GM19238 (cell line): ENCODE results near the gene KCNT2.

Experiments used
- DNase-seq: peaks from one replicate; pipeline ENCODE4 v3.0.0; 2011; ENCODE audit warnings: low spot score; ENCODE audit not compliant: insufficient read length

The KCNT2 gene

DNA sequence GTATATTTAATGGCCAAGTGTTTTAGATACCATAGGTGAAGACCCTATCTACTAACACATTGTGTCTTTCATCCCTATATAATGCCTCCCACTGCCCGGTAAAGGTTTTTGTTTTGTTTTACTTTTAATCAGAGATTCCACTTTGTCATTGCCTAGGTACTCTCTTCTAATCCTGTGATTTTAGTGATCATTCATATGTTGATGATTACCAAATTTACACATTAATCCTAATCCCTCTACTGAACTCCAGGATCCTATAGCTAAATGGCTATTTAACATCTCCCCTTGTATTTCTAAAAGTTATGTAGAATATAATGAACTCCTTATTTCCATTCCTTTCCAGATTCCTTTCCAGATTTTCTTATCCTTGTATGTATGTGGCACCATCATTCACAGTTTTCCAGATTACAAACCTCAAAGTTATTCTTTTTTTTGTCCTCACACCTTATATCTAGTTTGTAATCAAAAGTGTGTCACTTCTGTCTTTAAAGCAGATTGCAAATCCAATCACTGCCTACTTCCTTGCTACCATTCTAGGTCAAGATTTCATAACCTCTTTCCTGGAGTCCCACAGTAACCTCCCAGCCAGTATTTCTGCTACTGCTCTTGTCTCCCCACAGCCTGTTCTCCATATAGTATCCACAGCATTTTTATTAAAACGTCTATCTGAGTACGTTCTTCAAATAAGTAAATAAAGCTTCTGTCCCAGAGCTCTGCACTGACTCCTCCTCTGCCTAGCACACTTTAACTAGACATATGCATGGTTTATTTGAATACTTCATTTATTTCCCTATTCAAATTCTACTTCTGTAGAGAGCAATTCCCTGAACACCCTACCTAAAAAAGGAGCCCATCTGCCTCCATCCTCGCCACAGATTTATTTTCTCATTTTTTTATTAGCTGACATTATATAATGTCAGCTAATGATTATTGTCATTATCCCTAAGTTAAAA is 157.8 kb downstream of the KCNT2 start:
- DNase-seq, result no peak

DNA sequence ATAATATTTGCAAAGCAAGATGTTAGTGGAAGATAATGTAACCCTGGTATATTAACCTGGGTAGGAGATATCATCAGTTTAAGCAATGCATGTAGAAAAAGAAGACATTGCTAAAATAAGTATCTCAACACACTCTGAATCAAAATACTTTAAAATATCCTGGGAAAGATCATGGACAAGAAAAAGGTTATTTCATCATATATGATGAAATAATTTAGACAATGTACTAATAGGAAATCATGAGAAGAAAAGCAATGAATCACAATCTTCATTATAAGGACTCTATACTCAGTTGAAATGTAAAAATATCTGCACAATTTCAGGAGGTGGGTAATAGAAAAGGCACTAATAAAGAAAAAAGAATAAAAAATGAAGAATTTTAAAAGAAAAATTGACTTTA is 158.8 kb downstream of the KCNT2 start:
- DNase-seq, result no peak

DNA sequence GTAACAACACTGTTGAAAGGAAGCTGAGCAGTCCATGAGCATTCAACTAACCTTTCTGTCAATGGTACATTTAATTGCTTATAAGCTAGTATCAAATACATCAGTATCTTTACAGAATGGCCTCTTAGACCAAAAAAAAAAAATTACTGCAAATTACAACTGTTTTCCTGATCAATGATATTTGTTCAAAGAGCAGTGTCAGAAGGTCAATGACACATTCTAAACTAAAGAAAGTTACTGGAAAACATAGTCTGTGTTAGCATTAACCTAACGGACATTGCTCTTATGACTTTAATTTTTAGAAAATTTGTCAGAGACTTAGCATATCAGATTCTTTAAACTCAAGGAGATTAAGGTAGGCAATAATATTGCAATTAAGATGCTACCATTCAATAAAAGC is 162.5 kb downstream of the KCNT2 start:
- DNase-seq, result no peak

DNA sequence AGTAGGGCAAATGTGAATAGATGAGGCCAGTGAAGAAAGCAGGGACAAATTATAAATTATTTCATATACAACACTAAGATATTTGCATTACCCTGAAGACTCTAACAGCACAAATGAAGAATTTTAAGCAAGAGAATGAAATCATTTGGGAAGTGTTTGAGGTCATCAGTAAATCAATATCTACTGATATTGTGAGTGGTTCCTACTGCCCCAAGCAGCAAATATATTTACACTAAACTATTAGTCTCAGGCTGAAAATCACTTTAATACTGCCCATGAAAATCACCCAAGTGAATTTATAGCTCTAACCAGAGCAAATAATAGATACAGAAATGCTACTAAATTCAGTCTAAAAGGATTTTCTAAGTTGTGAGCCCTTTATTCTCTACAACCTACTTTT is 163.6 kb downstream of the KCNT2 start:
- DNase-seq, result no peak

DNA sequence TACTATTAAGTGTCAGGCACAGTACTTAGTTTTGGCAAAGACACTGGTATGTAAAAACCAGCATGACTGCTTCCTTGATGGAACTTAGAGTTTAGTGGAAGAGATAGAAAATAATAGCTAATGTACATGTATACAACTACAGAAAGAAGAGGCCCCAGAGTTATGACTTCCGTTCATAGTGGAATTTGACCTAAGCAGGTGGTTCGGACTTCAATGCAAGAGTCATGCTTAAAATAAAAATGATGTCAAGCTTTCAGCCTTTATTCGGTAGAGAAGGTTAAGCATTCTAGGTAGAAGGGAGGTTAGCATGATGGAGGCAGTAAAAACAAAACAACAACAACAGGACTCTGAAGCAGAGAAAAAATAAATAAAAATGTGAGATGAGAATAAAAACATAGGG is 165.9 kb downstream of the KCNT2 start:
- no peak for DNase-seq

DNA sequence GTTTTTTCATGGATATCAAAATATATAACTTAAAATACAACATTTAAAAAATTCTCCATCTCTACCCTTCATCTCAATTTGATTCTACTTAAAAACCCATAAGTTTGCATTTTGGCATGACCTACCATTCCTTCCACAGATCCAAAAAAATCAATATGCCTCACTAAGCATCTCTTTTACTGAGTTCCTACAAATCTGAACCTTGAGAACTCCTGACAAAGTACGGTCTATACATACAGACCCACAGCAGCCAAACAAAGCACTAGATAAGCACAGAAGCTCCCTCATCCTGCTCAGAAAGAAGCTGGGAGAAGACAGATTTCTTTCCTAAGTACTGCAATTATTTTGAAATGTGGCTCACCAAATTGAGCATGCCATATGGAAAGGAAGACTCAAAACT is 167.5 kb downstream of the KCNT2 start:
- no peak for DNase-seq

DNA sequence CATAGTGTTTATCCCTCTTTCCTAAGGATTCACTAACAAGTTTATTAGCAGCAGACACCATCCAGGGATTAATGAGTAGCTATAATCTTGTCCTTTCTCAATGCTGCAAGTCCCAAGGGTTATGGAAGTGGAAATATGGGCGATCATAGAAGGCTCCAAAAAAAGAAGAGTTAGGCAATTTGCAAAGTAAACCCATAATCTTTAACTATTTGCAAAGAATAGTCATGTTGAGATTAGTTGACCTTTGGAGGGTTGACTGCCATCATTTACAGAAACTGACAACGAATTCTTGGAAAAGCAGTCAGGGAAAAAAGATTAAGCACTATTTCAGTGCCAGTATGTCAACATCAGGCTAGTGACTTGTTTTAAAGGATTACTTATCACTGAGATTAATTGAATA is 169.9 kb downstream of the KCNT2 start:
- DNase-seq, result no peak

DNA sequence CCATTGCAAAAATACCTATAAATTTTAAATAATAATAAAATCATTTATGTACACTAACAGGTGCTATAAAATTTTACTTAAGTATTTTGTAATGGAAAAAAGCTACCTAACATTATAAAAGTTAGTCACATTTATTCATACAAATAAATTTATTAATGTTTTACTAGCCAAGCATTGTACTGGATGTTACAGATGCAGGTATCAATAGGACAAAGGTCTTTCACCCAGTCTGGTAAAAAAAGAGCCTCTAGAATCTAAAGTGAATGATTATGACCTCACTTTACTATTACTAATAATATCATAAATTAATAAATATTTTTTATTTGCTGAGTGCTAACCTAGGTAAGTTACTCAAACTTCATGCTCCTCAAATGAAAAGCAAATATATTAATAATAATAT is 170.6 kb downstream of the KCNT2 start:
- no peak for DNase-seq

DNA sequence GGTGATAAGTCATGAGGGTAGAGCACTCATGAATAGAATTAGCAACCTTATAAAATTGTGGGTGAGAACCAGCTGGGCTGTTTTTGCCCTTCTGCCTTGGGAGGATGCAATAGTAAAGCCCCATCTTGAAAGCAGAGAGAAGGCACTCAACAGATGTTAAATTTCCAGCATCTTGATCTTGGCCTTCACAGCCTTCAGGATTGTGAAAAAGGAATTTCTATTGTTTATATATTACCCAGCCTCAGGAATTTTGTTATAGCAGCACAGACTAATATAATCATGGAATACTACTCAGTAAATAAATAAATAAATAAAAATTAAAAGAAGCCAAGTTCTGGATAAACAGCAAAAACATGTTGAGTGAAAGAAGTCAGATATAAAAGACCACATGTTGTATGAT is 175.2 kb downstream of the KCNT2 start:
- DNase-seq, result no peak

DNA sequence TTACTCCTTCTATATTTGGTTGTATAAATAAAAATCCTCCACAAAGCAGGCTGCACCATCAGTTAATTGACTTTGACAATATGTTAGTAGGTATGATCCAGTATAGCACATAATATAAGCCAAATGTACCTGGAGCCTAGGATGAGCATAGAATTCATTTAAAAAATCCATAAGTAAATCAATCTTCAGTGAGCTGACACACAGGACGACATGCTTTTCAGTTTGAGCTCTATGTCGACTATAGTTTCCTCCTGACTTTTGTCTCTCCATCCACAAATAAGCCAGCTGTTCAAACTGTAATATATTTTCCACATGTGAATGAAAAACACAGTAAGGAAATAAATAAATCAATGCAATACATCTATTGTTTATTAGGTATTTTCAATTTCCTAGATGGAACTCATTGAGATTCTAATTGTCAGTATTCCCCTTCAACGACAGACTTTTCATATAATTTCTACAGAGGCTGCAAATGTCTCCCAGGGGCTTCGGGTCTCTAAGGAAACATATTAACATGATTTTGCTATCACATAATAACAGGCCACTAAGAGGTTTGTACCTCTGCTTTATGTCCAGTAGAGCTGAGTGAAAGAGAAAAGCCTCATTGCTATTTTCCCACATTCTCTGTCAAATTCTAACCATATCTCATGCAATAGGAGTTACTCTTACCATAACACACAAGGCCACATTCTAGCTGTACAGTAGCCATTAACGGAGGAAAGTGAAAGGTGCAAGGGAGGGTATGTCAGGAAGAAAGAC is 180.1 kb downstream of the KCNT2 start:
- DNase-seq, result no peak

DNA sequence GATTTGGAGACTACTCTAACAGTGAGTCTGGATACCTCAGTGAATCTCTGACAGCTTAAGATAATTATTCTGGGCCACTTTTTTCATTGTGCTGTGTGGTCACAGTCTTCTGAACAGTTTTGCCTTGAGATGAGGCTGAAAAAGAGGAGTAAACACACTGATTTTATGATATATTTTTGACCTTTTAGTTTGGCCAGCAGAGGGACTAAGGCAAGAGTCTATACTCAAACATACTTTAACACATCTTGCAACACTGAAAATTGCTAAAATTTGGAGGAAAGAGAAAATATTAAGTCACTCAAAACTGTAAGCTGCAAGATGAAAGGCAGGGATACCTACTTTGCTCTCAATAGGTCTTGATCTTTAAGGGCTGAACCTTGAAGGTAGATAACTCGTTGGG is 182.7 kb downstream of the KCNT2 start:
- DNase-seq, result no peak

DNA sequence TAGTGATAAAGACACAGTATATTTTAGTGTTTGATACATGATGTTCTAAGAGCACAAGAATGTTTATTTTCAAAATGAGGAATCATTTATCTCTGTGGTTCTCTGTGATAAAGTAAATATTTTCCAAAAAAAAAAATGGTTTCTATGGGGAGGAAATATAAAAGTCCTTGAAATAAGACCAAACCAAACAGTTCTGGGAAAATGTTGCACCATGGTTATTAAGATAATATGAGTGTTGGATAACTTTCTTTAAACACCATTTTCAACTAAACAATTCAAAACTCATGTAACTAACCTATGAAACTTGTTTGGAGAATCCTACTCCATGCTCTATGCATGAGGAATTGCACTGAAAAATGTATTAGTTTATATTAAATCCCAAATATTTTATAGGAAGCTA is 184.6 kb downstream of the KCNT2 start:
- no peak for DNase-seq

DNA sequence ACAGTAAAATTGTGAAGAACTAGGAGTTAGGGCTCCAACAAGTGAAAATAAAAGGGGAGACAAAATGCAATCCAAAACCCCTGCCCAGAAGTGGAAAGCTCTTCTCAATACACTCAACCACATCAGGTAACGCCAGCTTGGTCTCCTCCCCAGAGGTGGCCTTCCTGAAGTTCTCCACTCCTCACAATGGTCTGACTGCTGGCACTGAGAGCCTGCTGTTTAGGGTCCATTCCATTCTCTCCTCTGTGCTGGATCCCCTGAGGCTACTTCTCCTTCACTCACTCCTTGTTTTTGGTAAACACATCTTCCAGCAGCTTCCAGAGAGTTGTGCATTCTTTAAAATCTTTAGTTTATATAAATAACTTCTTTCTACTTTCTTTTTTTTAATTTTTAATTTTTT is 189.5 kb downstream of the KCNT2 start:
- no peak for DNase-seq

DNA sequence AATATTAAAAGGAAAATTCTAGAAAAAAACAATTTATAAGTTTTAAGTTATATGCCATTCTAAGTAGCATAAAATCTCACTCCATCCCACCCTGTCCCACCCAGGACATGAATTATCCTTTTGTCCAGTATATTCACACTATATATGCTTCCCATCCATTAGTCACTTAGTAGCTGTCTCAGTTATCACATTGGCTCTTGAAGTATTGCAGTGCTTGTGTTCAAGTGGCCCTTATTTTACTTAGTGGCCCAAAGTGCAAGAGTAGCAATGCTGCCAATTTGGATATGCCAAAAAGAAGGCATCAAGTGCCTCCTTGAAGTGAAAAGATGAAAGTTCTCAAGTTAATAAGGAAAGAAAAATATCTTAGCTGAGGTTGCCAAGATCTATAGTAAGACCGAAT is 192.3 kb downstream of the KCNT2 start:
- DNase-seq, result no peak

DNA sequence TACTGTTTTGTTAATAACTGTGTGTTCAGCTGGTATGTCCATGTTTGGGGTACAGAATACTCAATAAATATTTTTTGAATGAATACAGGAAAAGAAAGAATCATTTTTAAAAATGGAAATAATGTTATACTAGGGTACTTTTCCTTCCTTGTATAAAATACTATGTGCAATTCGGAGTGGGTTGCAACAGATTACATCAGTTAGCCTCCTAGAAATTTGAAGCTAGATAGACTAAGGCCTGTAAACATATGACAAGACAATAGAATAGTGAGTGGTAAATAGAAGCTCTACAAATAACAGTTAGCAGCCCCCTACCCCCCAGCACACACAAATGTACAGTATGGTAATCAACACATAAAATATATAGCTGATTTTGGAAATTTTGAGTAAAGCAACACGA is 195.9 kb downstream of the KCNT2 start:
- no peak for DNase-seq

DNA sequence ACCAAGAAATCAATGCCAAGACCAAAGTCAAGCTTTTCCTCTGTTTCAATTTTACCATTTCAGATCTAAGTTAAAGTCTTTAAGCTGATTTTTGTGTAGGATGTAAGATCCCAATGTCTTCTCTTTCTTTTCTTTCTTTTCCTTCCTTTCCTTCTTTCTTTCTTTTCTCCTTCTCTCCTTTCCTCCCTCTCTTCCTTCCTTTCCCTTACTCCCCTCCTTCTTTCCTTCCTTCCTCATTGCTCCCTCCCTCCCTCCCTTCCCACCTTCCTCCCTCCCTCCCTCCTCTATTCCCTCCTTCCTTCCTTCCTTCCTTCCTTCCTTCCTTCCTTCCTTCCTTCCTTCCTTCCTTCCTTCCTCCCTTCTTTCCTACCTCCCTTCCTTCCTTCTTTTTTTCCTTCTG is 197.5 kb downstream of the KCNT2 start:
- DNase-seq, result no peak

DNA sequence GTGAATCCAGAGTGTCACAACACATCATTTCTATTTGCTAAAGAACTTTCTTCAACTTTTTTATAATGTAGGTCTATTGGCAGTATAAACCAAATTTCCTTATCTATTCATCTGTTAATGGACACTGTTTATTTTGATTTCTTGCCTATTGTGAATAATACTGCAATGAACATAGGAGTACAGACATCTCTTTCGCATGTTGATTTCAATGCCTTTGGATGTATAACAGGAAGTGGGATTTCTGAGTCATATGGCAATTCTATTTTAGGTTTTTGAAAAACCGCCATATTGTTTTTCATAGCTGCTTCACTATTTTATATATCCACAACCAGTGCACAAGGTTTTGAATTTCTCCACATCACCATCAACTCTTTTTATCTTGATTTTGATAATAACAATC is 198.7 kb downstream of the KCNT2 start:
- no peak for DNase-seq

DNA sequence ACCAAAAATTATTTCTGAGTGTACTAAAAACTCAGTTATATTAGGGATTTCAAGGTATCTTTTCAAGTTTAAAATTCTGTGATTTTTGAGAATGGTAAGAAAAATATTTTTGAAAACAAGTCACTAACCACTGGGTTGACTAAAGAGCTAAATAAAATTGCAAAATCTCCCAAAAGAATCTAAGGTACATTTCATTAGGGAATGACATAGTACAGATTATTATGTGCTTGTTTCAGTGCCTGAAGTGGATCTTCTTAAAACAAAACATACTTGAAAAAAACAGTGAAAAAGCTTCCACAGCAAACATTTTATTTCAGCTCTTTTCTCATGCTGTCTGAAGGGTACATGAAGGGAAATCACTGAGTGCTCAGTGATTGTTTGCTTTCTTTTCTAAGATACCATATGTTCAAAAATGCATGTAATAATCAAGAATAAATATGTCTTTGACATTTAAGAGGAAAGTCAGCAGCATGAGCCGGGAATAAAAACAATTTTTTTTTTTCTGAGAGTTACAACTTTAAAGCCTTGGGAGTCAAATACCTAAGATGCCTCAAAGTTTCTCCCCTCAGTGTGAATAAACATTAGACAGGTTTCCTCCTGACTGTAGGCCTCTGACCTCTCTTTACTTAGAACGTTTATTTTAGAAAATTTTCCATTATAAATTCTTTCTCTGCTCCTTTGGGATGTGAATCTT is 200.7 kb downstream of the KCNT2 start:
- no peak for DNase-seq

DNA sequence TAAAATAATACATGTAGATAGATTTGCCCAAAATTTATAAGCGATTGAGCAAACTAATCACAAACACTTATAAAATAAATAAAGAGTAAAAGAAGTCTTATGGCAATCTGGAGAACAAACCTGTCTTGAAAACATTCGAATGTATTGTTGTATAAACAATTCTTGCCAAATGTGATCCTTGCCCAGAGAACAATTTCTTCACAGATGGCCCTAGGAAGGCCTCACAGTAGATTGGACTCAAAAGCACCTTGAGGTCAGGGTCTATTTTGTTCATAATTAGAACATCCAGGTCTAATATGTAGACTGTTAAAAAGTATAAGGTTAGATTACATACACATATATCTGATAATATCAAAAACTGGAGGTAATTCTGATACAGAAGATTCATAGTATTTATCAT is 202.4 kb downstream of the KCNT2 start:
- no peak for DNase-seq

DNA sequence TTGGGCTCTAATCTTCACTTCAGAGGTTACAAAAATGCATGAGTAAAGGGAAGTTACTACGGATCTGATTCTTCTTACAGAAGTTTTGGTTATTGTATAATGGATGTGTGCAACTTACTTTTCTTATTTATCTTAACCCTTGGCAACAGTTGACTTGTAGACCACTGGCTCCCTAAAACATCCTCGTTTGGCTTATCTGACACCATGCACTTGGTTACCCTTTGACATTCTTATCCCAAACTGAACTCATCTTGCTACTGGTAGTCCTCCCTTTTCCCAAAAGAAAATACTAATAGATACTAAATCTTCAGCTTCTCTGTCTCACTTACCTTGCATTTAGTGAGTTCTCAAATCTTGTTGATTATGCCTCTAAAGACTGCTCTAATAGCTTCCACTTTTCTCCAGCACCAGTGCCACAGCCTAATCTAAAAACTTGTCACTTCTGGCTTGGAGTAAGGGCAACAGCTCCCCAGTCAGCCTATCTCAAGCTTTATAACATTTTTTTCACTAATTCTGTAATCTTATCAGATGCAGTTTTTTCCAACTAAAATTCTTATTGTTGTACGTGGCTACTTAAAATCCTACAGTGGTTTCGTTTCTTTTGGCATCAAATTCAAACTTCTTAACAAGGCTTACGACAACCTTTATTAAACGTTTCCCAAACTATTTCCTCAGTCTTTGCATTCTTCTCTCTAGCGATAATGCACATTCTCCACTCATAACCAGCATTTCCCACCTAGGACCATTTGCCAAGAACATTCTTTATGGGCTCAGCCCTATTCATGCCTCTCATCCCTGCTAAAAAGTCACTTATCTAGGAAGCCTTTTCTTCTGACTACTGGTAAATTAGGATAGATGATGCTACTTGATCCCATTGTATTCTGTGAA is 204.2 kb downstream of the KCNT2 start:
- no peak for DNase-seq

DNA sequence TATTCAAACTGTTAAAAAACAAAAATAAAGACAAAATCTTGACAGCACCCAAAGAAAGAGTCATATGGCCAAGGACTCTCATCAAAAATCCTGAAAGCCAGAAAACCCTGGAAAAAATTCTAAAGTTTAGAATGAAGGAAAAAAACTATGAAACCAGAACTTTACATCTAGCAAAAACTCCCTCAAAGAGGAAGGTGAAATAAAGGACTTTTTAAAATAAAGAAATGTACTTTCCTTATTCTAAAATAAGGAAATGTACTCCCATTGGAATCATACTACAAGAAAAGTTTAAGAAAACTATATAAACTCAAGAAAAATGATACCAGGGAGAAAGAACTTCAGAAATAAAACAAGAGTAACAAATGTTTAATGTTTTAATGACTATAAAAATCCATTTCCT is 206.3 kb downstream of the KCNT2 start:
- DNase-seq, result no peak
